SU-DHL-6 (cell line): ENCODE results near the gene C2orf42.
A peak's percentile ranks its signal among the peaks of the same experiment; 100 is the strongest.
"Not testable (repeated sequence)": the region's sequence is repeated elsewhere in the genome, so short reads cannot be mapped to it uniquely, and the experiment has no call there.

Experiments used
- H2AFZ ChIP-seq: fragments of 200-600 bp; sonication (generic); 2 replicates; pipeline ENCODE4 v1.6.1; 2014; ENCODE audit warnings: low read depth, mild to moderate bottlenecking, moderate library complexity, mixed read lengths, antibody characterized with exemption, low read length; ENCODE audit not compliant: severe bottlenecking
- H3F3A ChIP-seq: fragments of 200-600 bp; shearing (Covaris generic); 2 replicates; pipeline ENCODE4 v1.6.0; 2016; ENCODE audit warnings: antibody characterized with exemption, mild to moderate bottlenecking; ENCODE audit not compliant: insufficient read depth
- H3K27ac ChIP-seq: fragments of 200-600 bp; sonication (generic); 2 replicates; pipeline ENCODE4 v1.5.1; 2016; ENCODE audit warnings: low read depth, mild to moderate bottlenecking, low read length, moderate library complexity, mixed read lengths
- H3K27me3 ChIP-seq: fragments of 200-600 bp; sonication (generic), shearing (Covaris generic); 2 replicates; pipeline ENCODE4 v1.6.0; 2014; ENCODE audit warnings: mild to moderate bottlenecking, low read length
- H3K36me3 ChIP-seq: fragments of 200-600 bp; sonication (generic); 2 replicates; pipeline ENCODE4 v1.6.1; 2014; ENCODE audit warnings: mild to moderate bottlenecking, low read length, mixed read lengths
- H3K4me2 ChIP-seq: fragments of 300-600, 200-600 bp; shearing (Covaris generic), sonication (generic); 2 replicates; pipeline ENCODE4 v1.6.0; 2014; ENCODE audit warnings: low read length, low read depth, mild to moderate bottlenecking; ENCODE audit not compliant: poor library complexity, severe bottlenecking
- H3K4me3 ChIP-seq: fragments of 200-600 bp; sonication (generic); 2 replicates; pipeline ENCODE4 v1.5.1; 2014; ENCODE audit warnings: antibody characterized with exemption, low read length, mild to moderate bottlenecking, mixed read lengths; ENCODE audit not compliant: insufficient read depth, poor library complexity, severe bottlenecking
- H3K79me2 ChIP-seq: fragments of 200-600 bp; sonication (generic); 2 replicates; pipeline ENCODE4 v1.6.1; 2014; ENCODE audit warnings: mild to moderate bottlenecking, low read length, moderate library complexity; ENCODE audit not compliant: insufficient read depth
- H3K9ac ChIP-seq: fragments of 200-600 bp; sonication (generic); 2 replicates; pipeline ENCODE4 v1.7.0; 2014; ENCODE audit warnings: mild to moderate bottlenecking, low read length
- H3K9me2 ChIP-seq: fragments of 200-600 bp; sonication (generic); replicated peaks from 2 replicates; pipeline ENCODE4 v1.6.1; 2014; ENCODE audit warnings: low read length; ENCODE audit not compliant: insufficient read depth
- H3K9me3 ChIP-seq: fragments of 200-600 bp; sonication (generic); 2 replicates; pipeline ENCODE4 v1.6.1; 2014; ENCODE audit warnings: low read length, mixed read lengths; ENCODE audit not compliant: insufficient read depth
- H4K20me1 ChIP-seq: fragments of 200-600 bp; sonication (generic); 2 replicates; pipeline ENCODE4 v1.6.1; 2014; ENCODE audit warnings: low read depth, mild to moderate bottlenecking, antibody characterized with exemption, low read length, moderate library complexity, mixed read lengths
- EZH2phosphoT487 ChIP-seq: fragments of 200-600 bp; sonication (generic), shearing (Covaris generic); conservative IDR thresholded peaks from 2 replicates; pipeline ENCODE4 v1.6.1; 2018; ENCODE audit warnings: mild to moderate bottlenecking, antibody characterized with exemption, low read length, moderate library complexity, mixed read lengths
- TF ChIP-seq, protein P1 (sequence below): fragments of 200-600 bp; sonication (generic); IDR thresholded peaks from one replicate; pipeline ENCODE4 v1.5.1; 2017; ENCODE audit warnings: antibody characterized with exemption, mild to moderate bottlenecking, low read length, moderate library complexity; ENCODE audit not compliant: insufficient read depth, poor library complexity, severe bottlenecking

C2orf42 gene

DNA sequence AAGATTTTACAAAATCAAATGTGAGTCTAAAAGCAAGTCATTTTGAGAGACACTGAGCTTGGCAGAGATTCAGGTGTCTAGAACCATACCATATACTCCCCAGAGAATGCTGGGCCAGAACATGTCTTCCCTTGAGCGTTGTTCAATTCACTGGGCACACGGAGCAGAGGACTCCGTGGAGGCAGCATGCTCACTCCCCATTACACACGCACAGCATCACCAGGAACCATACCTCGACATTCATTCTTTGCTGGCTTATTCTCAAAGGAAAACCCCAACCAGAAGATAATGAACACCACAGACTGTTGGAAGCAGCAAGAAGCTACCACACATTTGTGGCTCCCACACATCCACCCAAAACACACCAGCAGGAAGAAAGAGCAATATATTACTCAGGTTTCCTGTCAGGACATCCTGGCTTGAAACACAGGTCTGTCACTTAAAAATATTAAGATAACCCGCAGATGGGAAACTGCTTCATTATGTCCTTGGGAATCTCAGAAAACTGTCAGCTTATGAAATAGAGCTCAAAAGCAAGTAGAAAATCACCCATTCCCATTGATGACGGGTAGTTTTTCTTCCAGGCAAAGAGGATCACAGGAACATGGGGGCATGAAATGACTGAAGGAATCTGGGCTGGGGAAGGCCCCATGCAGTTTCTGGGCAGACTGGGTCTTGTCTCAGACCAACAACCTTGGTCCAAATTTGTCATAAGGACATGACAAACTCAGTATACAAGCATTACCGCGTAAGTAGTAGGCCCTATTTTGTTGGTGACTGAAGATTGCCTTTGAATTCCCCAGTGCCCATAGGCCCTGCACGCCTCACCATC lies 57.1 kb downstream of the C2orf42 start:
- no peaks in the 10 kb centered on the region for H3K9me3 ChIP-seq
- H3K9me2 ChIP-seq, result no peaks in the 10 kb centered on the region
- H3F3A ChIP-seq, result peaks cover 13% of the 10 kb centered on the region
- peak overlapping the region; percentile 66 for H3K9ac ChIP-seq
- no peaks in the 10 kb centered on the region for H4K20me1 ChIP-seq
- H3K4me2 ChIP-seq, result peak overlapping the region; percentile 85
- peak overlapping the region; percentile 74 for H3K27ac ChIP-seq
- H3K79me2 ChIP-seq, result no peaks in the 10 kb centered on the region
- TF ChIP-seq, protein P1, sequence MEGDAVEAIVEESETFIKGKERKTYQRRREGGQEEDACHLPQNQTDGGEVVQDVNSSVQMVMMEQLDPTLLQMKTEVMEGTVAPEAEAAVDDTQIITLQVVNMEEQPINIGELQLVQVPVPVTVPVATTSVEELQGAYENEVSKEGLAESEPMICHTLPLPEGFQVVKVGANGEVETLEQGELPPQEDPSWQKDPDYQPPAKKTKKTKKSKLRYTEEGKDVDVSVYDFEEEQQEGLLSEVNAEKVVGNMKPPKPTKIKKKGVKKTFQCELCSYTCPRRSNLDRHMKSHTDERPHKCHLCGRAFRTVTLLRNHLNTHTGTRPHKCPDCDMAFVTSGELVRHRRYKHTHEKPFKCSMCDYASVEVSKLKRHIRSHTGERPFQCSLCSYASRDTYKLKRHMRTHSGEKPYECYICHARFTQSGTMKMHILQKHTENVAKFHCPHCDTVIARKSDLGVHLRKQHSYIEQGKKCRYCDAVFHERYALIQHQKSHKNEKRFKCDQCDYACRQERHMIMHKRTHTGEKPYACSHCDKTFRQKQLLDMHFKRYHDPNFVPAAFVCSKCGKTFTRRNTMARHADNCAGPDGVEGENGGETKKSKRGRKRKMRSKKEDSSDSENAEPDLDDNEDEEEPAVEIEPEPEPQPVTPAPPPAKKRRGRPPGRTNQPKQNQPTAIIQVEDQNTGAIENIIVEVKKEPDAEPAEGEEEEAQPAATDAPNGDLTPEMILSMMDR, result no peak
- no peak for TF ChIP-seq EZH2phosphoT487
- H3K4me3 ChIP-seq, result no peak overlapping the region
- H3K27me3 ChIP-seq, result no peaks in the 10 kb centered on the region
- H3K36me3 ChIP-seq, result no peaks in the 10 kb centered on the region
- H2AFZ ChIP-seq, result peak overlapping the region; percentile 80

DNA sequence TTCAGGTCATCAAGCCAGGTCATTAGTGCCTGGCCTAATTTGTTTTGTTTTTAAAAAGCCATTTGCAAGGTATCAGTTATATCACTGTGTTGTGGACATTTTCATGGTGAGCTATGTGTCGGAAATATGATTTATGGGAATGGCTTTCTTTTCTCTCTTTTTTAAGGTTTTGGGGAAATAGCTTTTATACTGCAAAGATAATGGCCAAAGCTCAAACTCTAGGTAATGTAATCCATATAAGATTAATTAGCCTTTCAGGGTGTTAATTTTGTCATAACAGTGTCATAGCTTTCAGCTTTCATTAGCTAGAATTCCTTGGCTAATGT lies 57.7 kb downstream of the C2orf42 start:
- Histone ChIP-seq H3K27ac (peak overlapping the region; percentile 74), H3K9me2 (no peaks in the 10 kb centered on the region), H3F3A (peaks cover 16% of the 10 kb centered on the region), H3K36me3 (no peaks in the 10 kb centered on the region), H3K9me3 (no peaks in the 10 kb centered on the region), H3K27me3 (no peaks in the 10 kb centered on the region), H3K4me3 (peak overlapping the region; percentile 49), H2AFZ (peak overlapping the region; percentile 80), H3K79me2 (no peaks in the 10 kb centered on the region), H3K9ac (peak overlapping the region; percentile 66), H3K4me2 (peak overlapping the region; percentile 85), H4K20me1 (no peaks in the 10 kb centered on the region)
- no peak for TF ChIP-seq EZH2phosphoT487
- TF ChIP-seq, protein P1, result no peak

DNA sequence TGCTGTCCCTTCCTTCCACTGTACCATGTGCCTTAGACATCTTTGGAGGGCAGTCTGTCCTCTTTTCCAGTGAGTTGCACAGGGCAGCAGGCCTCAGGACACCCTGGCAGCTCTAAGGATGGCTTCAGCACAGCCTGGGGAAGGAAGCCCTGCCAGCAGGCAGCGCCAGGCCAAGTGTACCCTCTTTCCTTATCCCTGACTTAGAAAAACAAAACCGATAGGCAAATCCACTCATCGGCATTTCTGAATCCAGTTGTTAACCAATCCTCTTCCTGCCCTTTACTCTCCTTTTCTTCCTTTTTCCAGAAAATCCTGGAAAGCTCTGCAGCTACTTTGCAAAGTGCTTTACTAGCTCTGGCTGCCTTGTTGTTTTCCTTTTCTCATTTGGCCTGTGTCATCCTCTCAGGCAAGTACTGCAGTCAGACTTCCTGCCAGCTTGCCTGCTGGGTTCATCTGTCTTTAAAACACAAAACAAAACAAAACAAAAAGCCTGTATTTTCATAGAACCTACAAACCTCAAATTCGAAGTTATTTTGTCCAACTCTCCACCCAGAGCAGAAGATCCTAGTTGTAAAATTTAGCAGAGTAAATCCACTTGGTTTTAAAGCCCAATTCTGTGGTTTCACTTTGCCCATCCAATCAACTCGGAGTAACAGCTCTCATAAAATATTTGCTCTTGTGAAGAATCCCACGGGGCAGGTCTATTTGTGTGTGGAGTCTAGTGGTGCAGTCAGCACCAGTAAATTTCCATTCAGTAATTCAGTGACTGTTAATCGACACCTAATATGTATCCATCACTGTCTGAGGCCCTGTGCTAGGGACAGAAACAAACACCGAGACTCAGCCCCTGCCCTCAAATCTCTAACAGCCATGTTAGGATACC lies 58.3 kb downstream of the C2orf42 start:
- Histone ChIP-seq H3F3A (peaks cover 22% of the 10 kb centered on the region), H3K4me2 (peak overlapping the region; percentile 85), H3K9me3 (no peaks in the 10 kb centered on the region), H3K4me3 (peak overlapping the region; percentile 49), H3K27ac (peak overlapping the region; percentile 74), H3K9ac (peak overlapping the region; percentile 66), H3K9me2 (no peaks in the 10 kb centered on the region), H3K27me3 (no peaks in the 10 kb centered on the region), H3K36me3 (no peaks in the 10 kb centered on the region), H3K79me2 (no peaks in the 10 kb centered on the region), H2AFZ (peak overlapping the region; percentile 80), H4K20me1 (no peaks in the 10 kb centered on the region)
- no peak for TF ChIP-seq EZH2phosphoT487
- TF ChIP-seq, protein P1, result no peak

DNA sequence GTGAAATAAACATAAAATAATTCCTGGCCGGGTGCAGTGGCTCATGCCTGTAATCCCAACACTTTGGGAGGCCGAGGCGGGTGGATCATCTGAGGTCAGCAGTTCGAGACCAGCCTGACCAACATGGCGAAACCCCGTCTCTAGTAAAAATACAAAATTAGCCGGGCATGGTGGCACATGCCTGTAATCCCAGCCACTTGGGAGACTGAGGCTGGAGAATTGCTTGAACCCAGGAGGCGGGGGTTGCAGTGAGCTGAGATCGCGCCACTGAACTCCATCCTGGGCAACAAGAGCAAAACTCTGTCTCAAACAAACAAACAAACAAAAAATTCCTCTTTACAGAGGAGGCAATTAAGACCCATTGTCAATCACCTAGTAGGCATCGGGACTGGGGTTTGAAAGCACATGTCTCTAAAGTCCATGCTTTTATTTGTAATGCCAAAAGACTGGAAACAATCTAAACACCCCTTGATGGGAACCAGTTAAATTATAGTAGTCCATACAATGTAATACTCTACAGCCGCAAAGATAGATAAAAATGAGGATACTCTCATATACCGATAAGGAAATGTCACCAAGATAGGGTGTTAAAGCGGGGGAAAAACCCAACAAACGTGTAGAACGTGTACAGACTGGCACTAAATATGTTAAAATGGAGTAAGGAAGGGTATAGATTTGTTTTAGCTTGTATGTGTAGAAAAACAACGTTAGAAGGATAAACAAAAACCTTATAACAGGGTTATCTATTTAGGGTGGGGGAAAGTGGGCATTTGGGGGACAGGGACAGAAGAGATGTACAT lies 59.3 kb downstream of the C2orf42 start:
- H3K9me2 ChIP-seq, H3K27me3 ChIP-seq, H3K79me2 ChIP-seq, H4K20me1 ChIP-seq, H3K36me3 ChIP-seq, H3K9me3 ChIP-seq: not testable (repeated sequence)
- peak overlapping the region; percentile 80 for H2AFZ ChIP-seq
- peak overlapping the region; percentile 85 for H3K4me2 ChIP-seq
- H3K9ac ChIP-seq, result peak overlapping the region; percentile 66
- peak overlapping the region; percentile 74 for H3K27ac ChIP-seq
- peak overlapping the region; percentile 49 for H3K4me3 ChIP-seq
- peaks cover 27% of the 10 kb centered on the region for H3F3A ChIP-seq
